IMR-90 (cell line): ENCODE data around the gene CACNA2D3. TPM values are rescaled to one million over a fixed set of nuclear protein-coding genes. Genes with fewer than 3 reads are reported as not detected.

ENCODE experiments used
- ATAC-seq: fragments of 200-7000 bp; cut with Tn5 transposase; 2 replicates; pipeline ENCODE4 v1.9.1; 2020; ENCODE audit warnings: low read depth, mild to moderate bottlenecking, moderate library complexity
- BruUV-seq: library from RNA; stranded (reverse); fragments of 400-500 nt; replicated peaks from 2 replicates; lab custom pipeline; 2021; lab: Mats Ljungman, UMichigan
- CTCF ChIA-PET: fragments of 300-600 bp; formaldehyde crosslinking; extraction: SDS; loops from one replicate; lab custom pipeline; 2021; ENCODE audit warnings: antibody characterized with exemption; lab: Yijun Ruan, JAX
- POLR2A ChIA-PET: fragments of 300-600 bp; sonication (Branson Sonifier 250); formaldehyde crosslinking; loops from one replicate; lab custom pipeline; 2022; ENCODE audit warnings: antibody characterized with exemption; ENCODE audit not compliant: unreplicated experiment; lab: Charles Lee
- DNase-seq: peaks from one replicate; pipeline ENCODE4 v3.0.0; 2013
- H2AFZ ChIP-seq: replicated peaks from 2 replicates; pipeline ENCODE3; 2013; ENCODE audit warnings: low read length, mild to moderate bottlenecking; ENCODE audit not compliant: poor library complexity
- H2AK5ac ChIP-seq: 2 replicates; pipeline ENCODE4 v1.6.1; 2013; ENCODE audit warnings: low read depth, low read length, inconsistent platforms
- H2AK9ac ChIP-seq: replicated peaks from 2 replicates; pipeline ENCODE3; 2013; ENCODE audit warnings: mild to moderate bottlenecking, low read depth, low read length, moderate library complexity; ENCODE audit not compliant: poor library complexity
- H2BK120ac ChIP-seq: 2 replicates; pipeline ENCODE4 v1.6.1; 2013; ENCODE audit warnings: low read depth, low read length, inconsistent platforms
- H2BK15ac ChIP-seq: 3 replicates; pipeline ENCODE4 v1.6.1; 2013; ENCODE audit warnings: low read depth, low read length, inconsistent platforms
- H2BK20ac ChIP-seq: 2 replicates; pipeline ENCODE4 v1.6.1; 2013; ENCODE audit warnings: low read depth, mild to moderate bottlenecking, inconsistent platforms, low read length, moderate library complexity
- H2BK5ac ChIP-seq: 2 replicates; pipeline ENCODE4 v1.6.1; 2013; ENCODE audit warnings: mild to moderate bottlenecking, low read depth, low read length, inconsistent platforms; ENCODE audit not compliant: poor library complexity, severe bottlenecking
- H3K14ac ChIP-seq: replicated peaks from 2 replicates; pipeline ENCODE4 v1.6.1; 2013; ENCODE audit warnings: low read depth, low read length, inconsistent platforms
- H3K18ac ChIP-seq: 2 replicates; pipeline ENCODE4 v1.6.1; 2013; ENCODE audit warnings: low read depth, low read length, control low read depth
- H3K23ac ChIP-seq: 2 replicates; pipeline ENCODE4 v1.6.1; 2013; ENCODE audit warnings: low read depth, low read length, inconsistent platforms
- H3K27ac ChIP-seq: 2 replicates; pipeline ENCODE4 v1.5.1; 2013; ENCODE audit warnings: mild to moderate bottlenecking, control low read depth, low read length; ENCODE audit not compliant: insufficient read depth
- H3K27me3 ChIP-seq: 2 replicates; pipeline ENCODE4 v1.6.1; 2013; ENCODE audit warnings: low read length; ENCODE audit not compliant: control insufficient read depth, insufficient read depth
- H3K36me3 ChIP-seq: 2 replicates; pipeline ENCODE4 v1.6.1; 2013; ENCODE audit warnings: low read length, mixed read lengths; ENCODE audit not compliant: control insufficient read depth, insufficient read depth
- H3K4ac ChIP-seq: 2 replicates; pipeline ENCODE4 v1.6.1; 2013; ENCODE audit warnings: low read depth, low read length, inconsistent platforms
- H3K4me1 ChIP-seq: 2 replicates; pipeline ENCODE4 v1.6.1; 2013; ENCODE audit warnings: low read length, mixed read lengths; ENCODE audit not compliant: control insufficient read depth, insufficient read depth
- H3K4me2 ChIP-seq: 2 replicates; pipeline ENCODE4 v1.6.1; 2013; ENCODE audit warnings: low read depth, mild to moderate bottlenecking, control low read depth, low read length, moderate library complexity
- H3K4me3 ChIP-seq: 2 replicates; pipeline ENCODE4 v1.5.1; 2013; ENCODE audit warnings: low read depth, mild to moderate bottlenecking, control low read depth, low read length, moderate library complexity; ENCODE audit not compliant: insufficient read depth
- H3K56ac ChIP-seq: 2 replicates; pipeline ENCODE4 v1.6.1; 2013; ENCODE audit warnings: low read length, inconsistent platforms; ENCODE audit not compliant: insufficient read depth; ENCODE audit errors: extremely low read depth
- H3K79me1 ChIP-seq, 2 experiments: 2 replicates each; pipeline ENCODE4 v1.6.1; 2013; ENCODE audit warnings: low read length in 2 of 2, inconsistent platforms in 1 of 2, low read depth in 1 of 2
- H3K9ac ChIP-seq: 2 replicates; pipeline ENCODE4 v1.6.1; 2013; ENCODE audit warnings: low read depth, low read length, control low read depth
- H3K9me1 ChIP-seq: 2 replicates; pipeline ENCODE4 v1.6.1; 2013; ENCODE audit warnings: low read length, inconsistent platforms; ENCODE audit not compliant: insufficient read depth
- H3K9me3 ChIP-seq: 2 replicates; pipeline ENCODE4 v1.6.1; 2013; ENCODE audit warnings: low read length; ENCODE audit not compliant: control insufficient read depth, insufficient read depth
- H4K20me1 ChIP-seq: 2 replicates; pipeline ENCODE4 v1.6.1; 2013; ENCODE audit warnings: low read length, inconsistent platforms; ENCODE audit not compliant: insufficient read depth
- H4K5ac ChIP-seq: 2 replicates; pipeline ENCODE4 v1.6.1; 2013; ENCODE audit warnings: mild to moderate bottlenecking, low read depth, low read length, control low read depth
- H4K8ac ChIP-seq, 2 experiments: 2 replicates each; pipeline ENCODE4 v1.6.1; 2013; ENCODE audit warnings: low read depth in 2 of 2, low read length in 2 of 2, control low read depth in 1 of 2, inconsistent platforms in 1 of 2
- H4K91ac ChIP-seq: 2 replicates; pipeline ENCODE4 v1.6.1; 2013; ENCODE audit warnings: low read depth, low read length, inconsistent platforms; ENCODE audit not compliant: insufficient read depth
- FOS ChIP-seq: fragments of 150-350 bp; IDR thresholded peaks from 2 replicates; pipeline ENCODE4 v1.6.1; 2016; ENCODE audit warnings: low read depth, low read length
- SMC3 ChIP-seq: fragments of 150-350 bp; IDR thresholded peaks from 2 replicates; pipeline ENCODE4 v1.6.1; 2016; ENCODE audit warnings: low read depth, mild to moderate bottlenecking, antibody characterized with exemption, low read length, moderate library complexity
- WGBS, 2 experiments: methylation state at CpG; one replicate each; pipeline versions ENCODE4 v1.1.5 to v1.1.7; 2013; ENCODE audit warnings: missing lambda C conversion rate in 2 of 2; ENCODE audit not compliant: insufficient read length in 1 of 2; ENCODE audit errors: extremely low coverage in 2 of 2; 5-methylcytosine and 5-hydroxymethylcytosine counted together
- dilution Hi-C: fragments of 300-500 bp; cut with HindIII; formaldehyde crosslinking; loops from one replicate; pipeline ENCODE4 v1.14.3; 2018; ENCODE audit warnings: low sequenced_read_pairs; ENCODE audit not compliant: unreplicated experiment
- in situ Hi-C: fragments of 300-500 bp; cut with MboI; formaldehyde crosslinking; loops from 3 replicates; pipeline ENCODE4 v1.14.3; 2019; ENCODE audit warnings: low sequenced_read_pairs, inconsistent platforms, mixed read lengths
- intact Hi-C: fragments of 100-400 bp; cut with micrococcal nuclease; formaldehyde crosslinking; loops from 2 replicates; pipeline ENCODE4 v1.10.0; 2022
- polyA plus RNA-seq, 3 experiments: library from polyadenylated mRNA; depleted of rRNA; stranded (reverse); fragments of >200 nt; gene quantifications; 2 replicates each; pipeline ENCODE4 v1.2.3, GENCODE V29; 2012; ENCODE audit warnings: low replicate concordance in 1 of 3
- total RNA-seq: library from RNA; depleted of rRNA; stranded (reverse); fragments of >200 nt; gene quantifications from 2 replicates; pipeline ENCODE4 v1.2.3, GENCODE V29; 2012

Gene CACNA2D3
- total and polyA plus RNA-seq, 2 of the 4 experiments (the other 2 are of a cell fraction) = 0.36 to 0.41 TPM

DNA sequence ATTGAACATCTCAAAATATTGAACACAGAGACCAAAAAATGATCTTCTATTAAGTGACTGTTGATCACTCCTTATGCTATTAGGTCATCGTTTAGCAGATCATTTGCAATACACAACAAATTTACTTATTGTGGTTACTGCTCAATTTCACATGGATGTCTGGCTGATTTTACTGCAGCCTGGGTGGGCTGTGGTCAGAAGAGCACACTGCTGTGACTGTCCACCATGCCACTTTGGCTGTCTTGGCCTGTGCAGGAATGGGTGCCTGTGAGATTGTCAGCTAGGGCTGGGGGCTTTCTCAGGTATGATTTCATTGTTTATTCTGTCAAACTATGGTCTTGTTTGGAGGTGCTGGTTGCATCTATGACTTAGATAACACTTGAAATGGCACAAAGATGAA lies 885.6 kb downstream of the CACNA2D3 start:
- Histone ChIP-seq H2BK120ac (no peak overlapping the region), H4K20me1 (no peaks in the 10 kb centered on the region), H3K4me1 (no peaks in the 10 kb centered on the region), H3K27ac (no peak overlapping the region), H3K23ac (no peak overlapping the region), H3K9me3 (no peaks in the 10 kb centered on the region), H2AK9ac (no peak overlapping the region), H3K27me3 (peaks cover 2% of the 10 kb centered on the region; the same call in 1 of the 2 replicates), H3K9ac (no peak overlapping the region), H2BK5ac (no peak overlapping the region), H3K36me3 (no peaks in the 10 kb centered on the region), H3K4me3 (no peak overlapping the region), H2BK20ac (no peak overlapping the region), H3K4me2 (no peak overlapping the region), H2AK5ac (no peak overlapping the region), H2AFZ (no peak overlapping the region), H2BK15ac (no peak overlapping the region), H3K4ac (no peak overlapping the region), H3K18ac (no peak overlapping the region), H3K79me1 (no peaks in the 10 kb centered on the region), H4K8ac (no peak overlapping the region), H3K14ac (no peak overlapping the region), H4K5ac (no peak overlapping the region), H4K91ac (no peak overlapping the region), H3K56ac (no peak overlapping the region), H3K9me1 (no peaks in the 10 kb centered on the region; the same call in 1 of the 2 replicates)
- ATAC-seq (no peak), DNase-seq (no peak)
- intact Hi-C loops (no loop called here), dilution Hi-C loops (no loop called here), in situ Hi-C loops (no loop called here)
- ChIA-PET CTCF (no interaction called here), POLR2A (no interaction called here)
- no TSS peak for BruUV-seq
- WGBS, 2 experiments = no CpG with 5 or more reads among the region's 1 CpG
- no peak for TF ChIP-seq SMC3
- no peak for TF ChIP-seq FOS
